Cardiac fibroblast (primary cell): ENCODE measurements around the gene LYRM1.
A peak's percentile ranks its signal among the peaks of the same experiment; 100 is the strongest.
"Not testable (repeated sequence)": the region's sequence is repeated elsewhere in the genome, so short reads cannot be mapped to it uniquely, and the experiment has no call there.

ENCODE experiments used
- DNase-seq, 2 donors: peaks; one replicate each; pipeline versions ENCODE4 v3.0.0 to v3.0.0-alpha.2; 2010; ENCODE audit warnings: low read depth in 2 of 2
- H3K4me3 ChIP-seq, 2 donors: replicated peaks in 1 of 2; 1 replicate in 1 of 2; 2 replicates in 1 of 2; pipeline ENCODE4 v1.5.1; 2011; ENCODE audit warnings: low read depth in 2 of 2, low read length in 2 of 2, mild to moderate bottlenecking in 2 of 2, moderate library complexity in 1 of 2
- CTCF ChIP-seq: IDR thresholded peaks from one replicate; pipeline ENCODE4 v1.5.1; 2011; ENCODE audit warnings: low read depth, mild to moderate bottlenecking, low read length, inconsistent platforms

The LYRM1 gene

GRCh38 chr16:20939611-20940010, 39.0 kb downstream of the LYRM1 start:
- TF ChIP-seq CTCF: no peak
- H3K4me3 ChIP-seq: no peak overlapping the region
- no peak for DNase-seq

- no peak for TF ChIP-seq CTCF
- DNase-seq: no peak
Measured at GRCh38 chr16:20940871-20941635, 40.5 kb downstream of the LYRM1 start.

DNA sequence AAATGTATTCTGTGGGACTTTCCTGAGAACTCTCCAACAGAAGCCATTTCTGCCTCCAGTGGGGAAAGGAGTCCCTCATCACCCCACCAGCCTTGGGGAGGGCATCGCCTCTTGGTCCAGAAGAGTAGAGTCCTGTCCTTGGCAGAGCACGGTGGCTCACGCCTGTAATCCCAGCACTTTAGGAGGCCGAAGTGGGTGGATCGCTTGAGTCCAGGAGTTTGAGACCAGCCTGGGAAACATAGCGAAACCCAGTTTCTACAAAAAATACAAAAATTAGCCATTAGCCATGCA, 41.0 kb downstream of the LYRM1 start:
- no peak for TF ChIP-seq CTCF
- no peak for DNase-seq
- H3K4me3 ChIP-seq: no peak overlapping the region

More at GRCh38 chr16:20940871-20941635, 40.5 kb downstream of the LYRM1 start:
- no peak overlapping the region for H3K4me3 ChIP-seq

- TF ChIP-seq CTCF: no peak
- no peak overlapping the region for H3K4me3 ChIP-seq
- no peak for DNase-seq
Measured at GRCh38 chr16:20942256-20942655, 41.7 kb downstream of the LYRM1 start.

- no peak for TF ChIP-seq CTCF
- no peak overlapping the region for H3K4me3 ChIP-seq
- peak; percentile 27 to 32 for DNase-seq
Measured at GRCh38 chr16:20944861-20945574, 44.4 kb downstream of the LYRM1 start.

- DNase-seq, H3K4me3 ChIP-seq: not testable (repeated sequence)
Measured at GRCh38 chr16:20945575-20945875, 45.0 kb downstream of the LYRM1 start.

DNA sequence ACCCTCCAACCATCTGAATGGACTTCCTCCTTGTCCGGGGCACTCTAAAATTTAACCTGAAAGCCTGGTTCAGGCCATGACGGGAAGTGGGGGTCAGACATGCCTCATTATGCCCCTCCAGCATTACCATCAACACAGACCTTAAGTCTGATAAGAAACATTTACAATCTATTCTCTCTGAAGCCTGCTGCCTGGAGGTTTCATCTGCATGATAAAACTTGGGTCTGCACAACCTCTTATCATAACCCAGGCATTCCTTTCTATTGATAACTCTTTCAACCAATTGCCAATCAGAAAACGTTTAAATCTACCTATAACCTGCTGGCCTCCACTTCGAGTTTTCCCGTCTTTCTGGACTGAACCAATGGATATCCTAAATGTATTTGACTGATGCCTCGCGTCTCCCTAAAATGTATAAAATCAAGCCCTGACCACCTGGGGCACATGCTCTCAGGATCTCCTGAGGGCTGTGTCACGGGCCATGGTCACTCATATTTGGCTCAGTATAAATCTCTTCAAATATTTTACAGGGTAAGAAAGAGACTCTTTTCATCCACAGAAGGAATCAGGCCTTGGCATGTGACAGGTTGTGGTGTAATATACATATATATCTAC, 45.6 kb downstream of the LYRM1 start:
- DNase-seq: no peak
- no peak for TF ChIP-seq CTCF
- no peak overlapping the region for H3K4me3 ChIP-seq
